ENCODE measurements around the gene ATXN7L3B.

- TF ChIP-seq CTCF (IDR thresholded peaks at IDR 0.05; ENCODE audit: insufficient read depth, low read length, poor library complexity, severe bottlenecking) = peak; percentile 84
- no peak for TF ChIP-seq EZH2phosphoT487 (conservative IDR thresholded peaks at IDR 0.05; ENCODE audit: low read length)
Observed at GRCh38 chr12:74537126-74537706, 419 bp upstream of the ATXN7L3B start.

Measured in SU-DHL-6 (cell line).